Stimulated activated CD8-positive, alpha-beta memory T cell treated with anti-CD3 and anti-CD28 coated beads, Interleukin-15, amount 100 ng/mL, for 1 hour (primary cell): ENCODE measurements around the gene PRICKLE4.

Experiments used
- DNase-seq: peaks from one replicate; pipeline ENCODE4 v3.0.0-alpha.2; 2020; ENCODE audit warnings: low read depth

Gene PRICKLE4

DNA sequence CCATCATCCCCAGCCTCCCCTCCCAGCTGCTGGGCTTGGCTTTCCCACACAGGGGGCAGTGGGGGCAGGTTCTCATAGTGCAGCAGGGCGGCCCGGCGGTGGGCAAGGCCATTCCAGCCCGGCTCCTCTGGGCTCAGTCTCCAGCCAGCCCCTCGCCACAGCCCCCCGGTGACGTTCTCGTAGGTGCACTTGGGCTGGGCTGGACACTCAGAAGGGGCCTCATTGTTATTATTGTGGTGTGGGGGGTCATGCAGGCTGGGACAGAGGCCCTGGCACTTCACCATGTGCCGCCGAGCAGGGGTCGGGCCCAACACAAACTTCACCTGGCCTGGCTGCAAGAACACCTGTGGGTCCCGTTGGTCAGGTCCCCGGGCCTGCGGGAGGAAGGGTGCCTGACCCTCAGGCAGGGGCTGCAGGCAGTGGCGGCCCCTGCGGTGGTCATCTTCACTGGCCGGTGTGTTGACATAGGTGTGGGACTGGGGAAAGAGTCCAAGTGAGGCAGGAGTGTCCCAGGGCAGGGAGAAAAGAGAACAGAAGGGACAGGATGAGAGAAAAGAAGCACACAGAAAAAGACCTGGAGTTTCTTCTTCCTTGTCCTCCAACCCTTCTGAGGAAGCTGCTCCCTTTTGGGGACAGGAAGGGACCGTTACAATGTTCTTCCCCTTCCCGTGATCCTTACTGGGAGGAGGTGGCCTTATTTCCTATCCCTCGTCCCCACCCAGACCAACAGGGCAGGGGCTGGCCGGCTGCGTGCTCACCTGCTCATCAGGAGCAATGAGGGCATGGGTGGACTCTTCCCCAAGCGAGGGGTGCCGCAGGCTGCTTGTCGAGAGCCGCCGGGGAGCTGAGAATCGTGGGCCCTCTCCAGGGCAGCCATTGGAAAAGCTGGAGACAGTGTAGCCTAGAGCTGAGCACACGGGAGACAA lies 9.3 kb upstream of the PRICKLE4 start:
- no peak for DNase-seq

DNA sequence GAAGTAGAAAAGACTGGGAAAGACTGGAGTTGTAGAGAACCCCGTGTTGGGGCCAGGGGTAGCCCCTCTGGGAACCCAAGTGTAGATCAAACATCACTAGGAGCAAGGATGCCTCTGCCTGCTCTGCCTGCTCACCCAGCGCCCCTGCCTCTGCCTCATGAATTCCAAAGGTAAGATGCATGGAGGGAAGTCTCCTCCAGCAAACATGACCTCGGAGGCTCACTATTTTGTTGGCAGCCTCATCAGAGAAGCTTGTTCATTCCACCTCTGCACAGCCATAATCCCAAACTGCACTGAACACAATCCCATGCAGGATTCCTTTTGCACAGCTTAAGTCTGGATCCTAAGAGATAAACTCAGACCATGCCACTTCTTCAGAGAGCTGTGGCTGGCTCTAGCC lies 5.7 kb upstream of the PRICKLE4 start:
- DNase-seq: no peak

DNA sequence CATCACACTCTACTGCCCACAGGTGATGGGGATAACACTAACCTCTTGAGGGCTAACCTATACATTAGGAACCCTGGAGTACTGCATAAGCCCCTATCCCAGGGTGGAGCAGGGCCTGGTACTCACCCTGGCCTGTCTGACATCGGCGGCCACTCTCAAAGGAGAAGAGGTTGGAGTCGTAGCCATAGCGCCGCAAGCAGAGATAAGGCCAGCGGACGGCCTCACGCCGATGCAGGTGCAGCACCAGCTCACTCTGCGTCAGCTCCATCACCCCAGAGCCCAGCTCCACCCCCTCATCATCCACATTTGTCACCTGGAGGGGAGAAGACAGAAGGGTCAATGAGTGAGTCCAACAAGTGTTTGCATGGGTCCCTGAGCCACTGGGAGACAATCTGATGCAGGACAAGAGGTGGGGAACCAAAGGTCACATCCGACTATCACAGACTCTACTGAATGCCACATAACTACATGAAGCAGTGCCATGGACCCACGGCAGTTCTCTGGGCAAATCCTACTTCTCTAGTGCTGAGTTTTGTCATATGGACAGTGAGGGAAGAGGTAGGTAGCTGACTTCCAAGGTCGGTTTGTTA lies 5.2 kb upstream of the PRICKLE4 start:
- DNase-seq: no peak

DNA sequence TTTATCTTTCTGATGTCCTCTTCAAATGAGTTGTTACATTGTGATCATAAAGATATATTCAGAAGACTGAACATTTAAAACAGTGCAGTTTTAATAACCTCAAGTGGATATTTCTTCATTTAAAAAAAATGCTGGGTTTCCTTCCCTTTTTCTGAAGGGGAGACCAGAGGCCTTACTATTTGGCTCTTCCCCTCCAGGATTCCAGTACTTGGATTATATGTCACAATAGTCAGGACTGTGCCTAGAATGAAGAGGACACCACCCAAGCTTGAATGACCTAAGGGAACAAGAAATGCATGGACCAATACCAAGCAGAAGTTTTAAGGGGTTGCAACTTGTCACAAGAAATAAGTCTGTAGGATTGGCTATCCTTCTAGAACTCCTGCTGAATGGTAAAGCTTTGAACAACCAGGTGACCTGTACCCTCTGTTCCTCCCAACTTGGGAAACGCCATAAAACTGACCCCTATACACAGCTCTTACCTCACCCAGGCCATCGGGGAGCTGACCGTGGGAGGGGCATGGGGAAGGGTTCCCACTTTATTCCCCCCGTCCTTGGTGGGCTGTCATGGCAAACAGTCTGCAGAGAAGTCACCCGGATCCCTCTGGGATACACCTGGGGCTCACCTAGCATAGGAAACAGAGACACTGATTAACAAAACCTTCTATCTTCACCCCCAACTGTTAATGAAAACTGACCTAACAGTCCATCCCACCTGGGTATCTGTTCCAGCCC lies 2.9 kb upstream of the PRICKLE4 start:
- DNase-seq: no peak

DNA sequence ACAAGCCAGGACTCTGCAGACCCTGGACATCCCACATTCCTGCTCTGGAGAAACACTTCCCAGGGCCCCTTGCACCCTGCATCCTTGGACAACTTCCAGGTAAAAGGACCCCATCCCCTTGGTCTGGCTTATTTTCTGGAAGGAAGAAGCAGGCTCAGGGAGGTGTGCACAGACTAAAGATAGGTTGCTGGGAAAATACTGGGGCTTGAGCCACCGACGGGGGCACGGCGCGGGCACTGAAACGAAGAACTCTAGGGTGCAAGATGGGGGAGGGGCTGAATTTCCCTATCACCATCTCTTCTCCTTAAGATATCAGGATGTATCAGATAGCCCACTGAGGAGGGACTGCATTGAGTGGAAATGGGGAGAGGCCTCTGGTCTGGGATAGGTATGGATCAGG lies 1.7 kb upstream of the PRICKLE4 start:
- no peak for DNase-seq

DNA sequence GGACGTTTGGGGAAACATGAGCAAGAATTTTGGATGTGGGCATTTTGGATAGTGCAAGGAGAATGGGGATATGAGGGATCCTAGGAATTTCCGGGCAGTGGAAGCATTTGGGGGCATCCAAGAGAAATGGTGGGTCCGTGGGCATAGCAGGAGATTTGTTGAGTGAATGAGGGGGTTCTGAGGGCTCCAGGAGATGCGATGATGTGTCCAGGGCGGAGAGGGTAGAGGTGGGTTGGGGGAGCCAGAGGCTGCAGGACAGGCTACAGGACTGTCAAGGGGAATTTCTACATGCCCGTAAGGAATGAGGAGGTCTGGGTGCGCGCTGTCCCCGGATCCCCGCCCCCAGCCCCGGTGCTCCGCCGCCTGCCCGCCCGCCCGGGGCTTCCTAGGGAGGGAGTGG lies 1.2 kb upstream of the PRICKLE4 start:
- DNase-seq: no peak

DNA sequence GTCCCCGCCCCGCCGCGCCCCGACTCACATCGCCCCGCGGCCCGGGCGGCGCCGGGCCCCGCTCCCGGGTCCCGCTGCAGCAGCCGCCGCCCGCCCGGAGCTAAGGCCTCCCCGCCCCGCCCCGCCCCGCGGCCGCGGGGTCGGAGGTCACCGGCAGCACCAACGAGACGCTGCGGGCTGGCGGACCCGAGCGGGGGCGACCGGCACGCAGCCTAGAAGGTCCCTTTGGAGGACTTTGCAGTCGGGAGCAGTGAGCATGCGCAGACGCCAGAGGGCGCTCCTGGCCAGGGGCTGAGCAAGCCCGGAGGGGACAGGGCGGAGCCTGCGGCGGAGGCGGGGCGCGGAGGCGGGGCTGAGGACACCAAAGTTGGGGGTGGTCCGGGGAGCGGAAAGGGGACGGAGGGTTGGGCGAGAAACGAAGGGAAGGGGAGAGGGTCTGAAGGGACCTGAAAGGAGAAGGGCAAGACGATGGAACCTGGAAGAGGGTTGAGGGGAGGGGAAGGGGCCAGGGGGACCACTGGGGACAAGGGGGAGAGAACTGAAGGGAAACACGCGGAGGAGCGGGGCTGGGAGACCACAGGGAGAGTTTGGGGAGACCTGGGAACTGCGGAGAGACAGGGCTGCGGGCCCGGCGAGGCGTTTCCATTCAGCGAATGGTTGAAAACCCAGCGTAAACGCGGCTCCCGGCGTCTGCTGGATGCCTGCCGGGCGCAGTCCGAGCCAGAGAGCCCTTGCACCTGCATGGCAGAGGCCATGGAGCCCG lies 613 bp upstream of the PRICKLE4 start, which contains the start of gene FRS3:
FRS3 (minus strand) TSS at position 113 of the 763 bp plus-strand sequence. CDS start 2,913 bp downstream, outside the sequence.
- DNase-seq: peak; percentile 100

DNA sequence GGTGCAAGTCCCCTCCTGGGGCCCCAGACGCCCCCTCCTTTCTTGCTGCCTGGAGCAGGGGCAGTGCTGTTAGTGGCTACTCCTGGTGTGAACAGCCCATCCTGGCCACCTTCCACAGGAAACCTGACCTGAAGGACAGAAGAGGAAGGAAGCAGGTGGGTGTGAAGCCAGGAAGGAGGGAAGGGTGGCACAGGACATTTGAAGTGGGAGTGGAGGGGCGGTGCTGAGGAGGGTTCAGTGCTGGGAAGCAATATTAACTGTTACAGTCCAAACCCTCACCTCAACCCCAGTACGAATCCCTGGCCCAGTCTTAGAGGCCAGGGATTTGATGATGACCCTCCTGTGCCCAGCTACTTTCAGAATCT lies 766 bp downstream of the PRICKLE4 start:
- no peak for DNase-seq

DNA sequence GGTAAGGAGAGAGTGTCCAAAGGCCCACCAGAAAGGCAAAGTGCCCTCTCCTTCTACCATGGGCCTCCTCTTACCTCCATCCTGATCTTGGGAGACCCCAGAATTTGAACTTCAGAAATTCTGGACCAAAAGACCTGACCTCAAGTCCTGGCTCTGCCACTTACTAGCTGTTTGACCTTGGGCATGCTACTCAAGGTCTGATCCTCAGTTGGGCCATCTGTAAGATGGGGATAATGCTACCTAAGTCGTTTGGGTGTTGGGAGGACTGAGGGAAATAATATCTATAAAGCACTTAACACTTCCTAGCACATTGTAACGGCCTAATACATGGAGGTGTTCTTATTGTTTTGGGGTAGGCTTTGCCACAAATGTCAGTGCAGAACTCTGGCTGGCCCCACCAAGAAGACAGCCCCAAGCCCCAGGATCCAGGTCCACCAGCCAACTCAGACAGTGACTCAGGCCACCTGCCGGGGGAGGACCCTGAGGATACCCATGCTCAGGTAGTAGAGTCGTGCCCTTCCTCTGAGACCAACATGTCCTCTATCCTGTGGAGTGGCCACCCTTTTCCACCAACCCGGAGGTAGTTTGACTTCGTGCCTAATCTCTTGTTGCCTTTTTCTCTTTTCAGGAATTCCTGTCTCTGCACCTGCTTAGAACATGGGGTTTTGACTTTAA lies 2.7 kb downstream of the PRICKLE4 start:
- DNase-seq: no peak

DNA sequence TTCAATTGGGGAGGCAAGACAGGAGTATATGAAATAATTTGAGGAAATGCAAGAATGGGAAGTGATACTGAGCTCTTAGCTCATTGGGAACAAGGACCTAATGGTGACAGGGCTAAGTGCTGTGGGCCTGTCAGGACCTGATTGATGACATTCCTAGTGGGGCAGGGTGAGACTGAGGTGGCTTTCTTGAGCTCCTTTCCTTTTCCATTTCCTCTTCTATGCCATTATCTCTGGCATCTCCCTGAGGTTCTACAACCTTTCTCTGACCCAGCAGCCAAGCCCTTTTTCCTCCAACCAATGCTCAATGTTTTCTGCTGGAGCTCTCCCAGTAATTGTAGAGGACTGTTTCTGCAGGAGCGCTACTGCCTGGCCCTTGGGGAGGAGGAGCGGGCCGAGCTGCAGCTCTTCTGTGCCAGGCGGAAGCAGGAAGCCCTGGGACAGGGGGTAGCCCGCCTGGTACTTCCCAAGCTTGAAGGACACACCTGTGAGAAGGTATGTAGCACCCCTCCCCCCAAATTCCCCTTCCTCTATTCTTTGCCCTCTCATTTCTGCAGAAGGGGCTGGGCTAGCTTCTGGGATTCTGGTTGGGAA lies 4.1 kb downstream of the PRICKLE4 start:
- no peak for DNase-seq

DNA sequence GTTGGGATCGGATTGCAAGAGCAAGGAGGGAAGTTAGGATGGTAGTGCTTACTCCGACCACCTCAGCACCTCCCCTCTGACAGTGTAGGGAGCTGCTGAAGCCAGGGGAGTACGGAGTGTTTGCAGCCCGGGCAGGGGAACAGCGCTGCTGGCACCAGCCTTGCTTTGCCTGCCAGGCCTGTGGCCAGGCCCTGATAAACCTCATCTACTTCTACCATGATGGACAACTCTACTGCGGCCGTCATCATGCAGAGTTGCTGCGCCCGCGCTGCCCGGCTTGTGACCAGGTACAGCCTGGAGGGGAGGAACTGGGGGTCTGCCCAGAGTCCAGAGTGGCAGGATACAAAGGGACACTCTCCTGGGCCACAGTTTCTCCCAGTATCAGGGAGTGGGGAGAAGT lies 4.7 kb downstream of the PRICKLE4 start:
- no peak for DNase-seq

DNA sequence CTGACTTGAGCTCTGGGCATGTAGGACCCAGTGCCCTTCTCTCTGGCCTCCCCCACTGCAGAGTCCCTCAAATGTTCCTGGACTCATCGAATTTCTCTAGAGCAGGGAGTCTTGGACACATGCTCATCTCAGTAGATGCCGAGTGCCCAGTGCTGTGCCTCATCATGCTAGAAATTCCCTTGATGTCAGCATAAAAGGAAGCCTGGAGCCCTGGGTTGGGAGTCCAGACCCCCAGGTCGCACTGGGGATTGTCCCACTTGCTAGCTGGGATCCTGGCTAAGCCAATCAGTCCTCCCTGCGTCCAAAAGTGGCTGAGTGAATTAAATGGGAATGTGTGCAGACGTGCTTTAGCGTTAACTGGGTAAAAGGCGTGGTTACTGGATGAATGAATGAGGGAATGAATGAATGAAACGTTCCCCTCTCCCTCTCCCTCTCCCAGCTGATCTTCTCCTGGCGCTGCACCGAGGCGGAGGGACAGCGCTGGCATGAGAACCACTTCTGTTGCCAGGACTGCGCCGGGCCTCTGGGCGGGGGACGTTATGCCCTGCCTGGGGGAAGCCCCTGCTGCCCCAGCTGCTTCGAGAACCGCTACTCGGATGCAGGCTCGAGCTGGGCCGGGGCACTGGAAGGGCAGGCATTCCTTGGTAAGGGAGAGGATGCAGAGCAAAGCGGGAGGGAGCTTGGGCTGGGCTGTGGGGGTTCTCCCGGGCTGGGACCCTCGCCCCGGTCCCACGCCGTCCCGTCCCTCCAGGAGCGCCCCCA lies 5.3 kb downstream of the PRICKLE4 start:
- no peak for DNase-seq

DNA sequence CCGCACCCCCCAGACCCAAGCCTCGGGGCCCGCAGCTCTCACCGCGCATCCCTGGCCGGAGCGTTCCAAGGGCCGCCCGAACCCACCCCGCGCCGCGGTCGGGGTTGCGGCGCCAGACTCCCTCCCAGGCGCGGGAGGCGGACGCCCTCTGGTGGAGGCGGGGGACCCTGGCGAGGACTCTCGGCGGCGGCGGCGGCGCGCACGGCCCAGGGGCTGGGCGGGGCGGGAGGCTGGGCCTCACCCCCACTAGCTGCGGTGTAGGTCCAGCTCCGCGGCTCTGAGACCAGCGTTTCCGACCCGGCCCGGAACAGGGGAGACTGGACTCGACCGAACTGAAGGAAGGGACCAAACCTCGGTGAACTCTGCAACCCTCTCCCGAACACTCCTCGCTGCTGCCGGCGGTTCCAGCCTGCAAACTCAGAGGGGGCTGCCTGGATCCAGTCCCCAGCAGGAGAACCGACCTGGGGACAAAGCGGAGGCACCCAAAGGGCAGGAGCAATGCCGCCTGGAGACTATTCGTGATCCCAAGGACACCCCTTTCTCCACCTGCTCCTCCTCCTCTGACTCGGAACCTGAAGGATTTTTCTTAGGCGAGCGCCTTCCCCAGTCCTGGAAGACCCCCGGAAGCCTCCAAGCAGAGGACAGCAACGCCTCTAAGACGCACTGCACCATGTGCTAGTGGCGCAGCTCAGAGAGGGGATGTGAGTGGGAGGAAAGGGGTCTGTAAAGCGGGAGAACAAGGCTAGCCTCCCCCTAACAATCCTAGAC lies 6.1 kb downstream of the PRICKLE4 start:
- peak; percentile 69 for DNase-seq

DNA sequence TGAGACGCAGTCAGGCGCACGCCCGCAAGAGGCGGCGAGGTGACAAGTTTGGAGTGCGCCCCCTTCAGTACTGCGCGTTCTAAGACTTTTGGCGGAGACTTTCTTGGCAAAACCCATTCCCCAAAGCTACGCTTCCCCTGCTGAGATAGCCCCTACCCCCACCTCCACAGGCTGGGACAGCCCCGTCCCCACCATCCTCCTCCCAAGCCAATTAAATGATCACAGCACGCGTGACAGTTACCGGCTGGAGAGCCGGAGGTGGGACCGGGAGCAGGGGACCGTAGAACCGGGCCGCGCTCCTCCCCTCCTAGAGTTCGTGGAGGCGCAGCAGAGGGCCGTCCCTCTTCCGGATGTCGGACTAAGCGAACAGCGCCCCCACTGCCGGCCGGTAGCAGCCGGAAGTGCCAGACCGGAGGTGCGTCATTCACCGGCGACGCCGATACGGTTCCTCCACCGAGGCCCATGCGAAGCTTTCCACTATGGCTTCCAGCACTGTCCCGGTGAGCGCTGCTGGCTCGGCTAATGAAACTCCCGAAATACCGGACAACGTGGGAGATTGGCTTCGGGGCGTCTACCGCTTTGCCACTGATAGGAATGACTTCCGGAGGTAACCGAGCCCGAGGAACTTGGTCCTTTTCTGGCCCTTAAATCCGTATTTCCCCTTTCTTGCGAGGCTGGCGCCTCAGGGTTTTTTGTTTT lies 6.8 kb downstream of the PRICKLE4 start, which contains the start of gene TOMM6:
TOMM6 (plus strand) TSS at position 476 of the 699 bp plus-strand sequence; CDS start at position 480, 4 bp downstream.
- peak; percentile 93 for DNase-seq

DNA sequence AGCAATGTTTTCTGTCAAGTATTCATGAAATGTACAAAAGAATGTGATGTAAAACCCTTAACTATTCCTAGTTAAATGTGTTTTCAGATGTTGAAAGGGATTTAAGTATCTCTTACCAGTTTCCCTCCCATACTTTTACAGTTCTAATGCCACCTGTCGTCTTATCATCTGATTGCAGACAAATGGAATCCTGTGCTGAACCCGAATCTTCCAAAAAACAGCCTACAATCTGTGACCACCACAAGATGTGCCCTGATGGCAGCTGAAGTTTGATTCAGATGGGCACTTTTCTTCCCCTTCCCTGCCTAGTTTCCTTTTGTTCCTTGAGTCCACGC lies 8.8 kb downstream of the PRICKLE4 start:
- no peak for DNase-seq

DNA sequence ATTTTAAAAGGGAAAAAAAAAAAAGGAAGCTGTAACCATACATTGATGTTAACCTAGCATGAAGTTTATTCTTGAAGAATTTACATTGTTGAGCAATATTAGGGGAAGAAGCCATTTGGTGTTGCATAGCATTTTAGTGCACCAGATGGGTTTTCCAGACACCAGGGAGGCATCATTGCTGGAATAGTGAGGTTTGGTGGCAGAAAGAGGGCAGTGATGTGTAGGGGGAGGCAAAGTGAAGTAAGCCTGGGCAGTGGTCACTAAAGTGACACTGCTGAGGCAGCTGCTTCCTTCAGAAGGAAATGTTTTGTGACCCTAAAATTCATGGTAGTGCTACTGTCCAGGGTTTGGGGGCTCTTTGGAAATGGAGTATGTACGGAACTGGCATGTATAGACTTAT lies 9.5 kb downstream of the PRICKLE4 start:
- DNase-seq: no peak

DNA sequence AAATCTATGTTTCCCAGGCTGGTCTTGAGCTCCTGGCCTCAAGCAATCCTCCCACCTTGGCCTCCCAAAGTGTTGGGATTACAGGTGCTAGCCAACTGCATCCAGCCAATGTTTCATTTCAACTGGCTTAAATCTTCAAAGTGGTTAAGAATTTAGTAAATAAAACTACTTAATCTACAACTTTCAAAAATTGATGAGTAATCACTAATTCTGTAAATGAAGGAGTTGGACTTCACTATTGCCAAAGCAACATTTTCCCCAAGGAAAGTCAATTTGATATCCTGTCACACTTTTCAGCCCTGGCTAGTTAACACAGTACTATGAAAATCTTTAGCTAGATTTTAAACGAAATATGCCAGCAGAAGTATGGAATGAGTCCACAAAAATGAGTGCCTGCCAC lies 10.7 kb downstream of the PRICKLE4 start:
- no peak for DNase-seq

DNA sequence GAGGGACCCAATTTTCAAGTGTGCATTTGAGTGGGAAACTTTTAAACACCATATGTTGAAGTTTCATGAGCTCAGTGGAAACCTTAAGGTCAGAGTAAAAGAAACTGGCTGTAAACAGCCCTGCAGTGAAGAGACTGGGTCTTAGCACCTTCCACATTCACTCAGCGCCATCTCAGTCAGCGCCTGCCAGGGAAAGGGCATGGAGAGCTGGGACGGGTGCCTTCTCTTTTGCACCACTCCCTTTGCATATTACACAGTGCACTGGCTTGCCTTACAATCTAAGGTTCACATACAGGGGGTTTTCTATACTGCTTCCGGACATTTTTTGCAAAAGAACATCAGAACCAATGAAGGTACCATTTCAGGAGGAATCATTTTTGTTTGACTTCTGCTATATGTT lies 11.4 kb downstream of the PRICKLE4 start:
- no peak for DNase-seq

DNA sequence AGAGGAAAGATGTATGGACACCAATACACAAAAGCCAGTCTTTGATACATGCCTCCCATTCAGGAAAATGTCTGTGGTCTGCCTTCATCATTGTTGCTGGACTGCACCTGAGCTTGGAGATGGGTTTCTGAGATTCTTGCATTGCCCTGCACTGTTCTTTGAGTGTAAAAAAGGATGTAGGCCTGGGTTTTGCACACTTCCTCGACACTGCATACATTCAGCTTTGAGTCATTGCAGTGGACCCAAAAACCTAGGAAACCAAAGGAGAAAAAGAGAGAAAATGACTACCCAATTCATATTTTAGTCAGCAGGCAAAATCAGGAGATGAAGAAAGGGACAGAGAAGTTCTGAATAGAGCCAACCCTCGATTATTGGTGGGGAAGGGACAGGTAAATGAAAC lies 15.9 kb downstream of the PRICKLE4 start:
- DNase-seq: no peak
